ENCODE results near the gene MAS1. TPM values are rescaled to one million over a fixed set of nuclear protein-coding genes. Genes with fewer than 3 reads are reported as not detected.
A peak's percentile ranks its signal among the peaks of the same experiment; 100 is the strongest.
"Not testable (repeated sequence)": the region's sequence is repeated elsewhere in the genome, so short reads cannot be mapped to it uniquely, and the experiment has no call there.

The MAS1 gene
- total and polyA plus RNA-seq, 12 donors, result 0.02 to 0.04 (median 0.02) TPM; not detected in 7

GRCh38 chr6:159860482-159860881 is 30.3 kb upstream of the MAS1 start:
- H3K27me3 ChIP-seq, result peaks cover 0 to 17% (median 0%) of the 10 kb centered on the region in 7 donors
- intact Hi-C loops (cut with DNase I), result loop anchor here (5.0 to 10.0 kb wide), 10 partner anchors 82 to 674 kb away; no protein-coding TSS in a partner anchor

DNA sequence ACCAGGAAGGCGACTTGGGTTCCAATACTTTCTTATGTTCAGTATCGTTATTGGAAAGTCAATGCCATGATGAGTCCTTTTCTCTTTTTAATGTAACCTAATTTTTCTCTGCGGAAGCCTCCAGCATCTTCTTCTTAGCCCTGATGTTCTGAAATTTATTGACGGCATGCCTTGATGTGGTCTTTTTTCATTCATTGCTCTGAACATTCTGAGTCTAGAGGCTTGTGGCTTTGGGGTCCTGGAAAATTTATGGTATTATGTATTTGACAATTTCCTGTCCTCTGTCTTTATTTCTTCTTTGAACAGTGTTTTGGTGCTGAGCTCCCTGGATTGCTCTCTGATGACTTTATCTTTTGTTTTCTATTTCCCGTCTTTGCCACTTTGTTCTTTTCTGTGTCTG is 28.7 kb upstream of the MAS1 start:
- no peak for DNase-seq
- 79 to 84% methylated on average over 5 of the region's 5 CpGs for WGBS, 2 donors
- intact Hi-C loops (cut with DNase I), result loop anchor here (2.0 to 10.0 kb wide), 13 partner anchors 79 to 673 kb away; no protein-coding TSS in a partner anchor

More at GRCh38 chr6:159860482-159860881, 30.3 kb upstream of the MAS1 start:
- Histone ChIP-seq H3K4me3 (no peak overlapping the region), H3K36me3 (no peaks in the 10 kb centered on the region), H3K27ac (no peak overlapping the region), H3K4me1 (no peaks in the 10 kb centered on the region), H3K9me3 (peaks cover 0 to 17% (median 8%) of the 10 kb centered on the region in 11 donors)
- DNase-seq (no peak), ATAC-seq (no peak)
- WGBS, 2 donors, result 97 to 100% methylated on average over 1 of the region's 1 CpG
- TF ChIP-seq, protein P1, sequence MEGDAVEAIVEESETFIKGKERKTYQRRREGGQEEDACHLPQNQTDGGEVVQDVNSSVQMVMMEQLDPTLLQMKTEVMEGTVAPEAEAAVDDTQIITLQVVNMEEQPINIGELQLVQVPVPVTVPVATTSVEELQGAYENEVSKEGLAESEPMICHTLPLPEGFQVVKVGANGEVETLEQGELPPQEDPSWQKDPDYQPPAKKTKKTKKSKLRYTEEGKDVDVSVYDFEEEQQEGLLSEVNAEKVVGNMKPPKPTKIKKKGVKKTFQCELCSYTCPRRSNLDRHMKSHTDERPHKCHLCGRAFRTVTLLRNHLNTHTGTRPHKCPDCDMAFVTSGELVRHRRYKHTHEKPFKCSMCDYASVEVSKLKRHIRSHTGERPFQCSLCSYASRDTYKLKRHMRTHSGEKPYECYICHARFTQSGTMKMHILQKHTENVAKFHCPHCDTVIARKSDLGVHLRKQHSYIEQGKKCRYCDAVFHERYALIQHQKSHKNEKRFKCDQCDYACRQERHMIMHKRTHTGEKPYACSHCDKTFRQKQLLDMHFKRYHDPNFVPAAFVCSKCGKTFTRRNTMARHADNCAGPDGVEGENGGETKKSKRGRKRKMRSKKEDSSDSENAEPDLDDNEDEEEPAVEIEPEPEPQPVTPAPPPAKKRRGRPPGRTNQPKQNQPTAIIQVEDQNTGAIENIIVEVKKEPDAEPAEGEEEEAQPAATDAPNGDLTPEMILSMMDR (IDR thresholded peaks at IDR 0.05), result no peak

GRCh38 chr6:159863341-159863740 is 27.4 kb upstream of the MAS1 start:
- WGBS, 2 donors, result 22 to 23% methylated on average over 5 of the region's 5 CpGs
- DNase-seq, result peak in 1 of 2 donors; percentile 59

More for the DNA sequence above, 28.7 kb upstream of the MAS1 start:
- Histone ChIP-seq H3K4me3 (no peak overlapping the region), H3K4me1 (no peaks in the 10 kb centered on the region), H3K27ac (no peak overlapping the region), H3K27me3 (peaks cover 0 to 17% (median 0%) of the 10 kb centered on the region in 7 donors), H3K9me3 (peaks cover 0 to 12% (median 4%) of the 10 kb centered on the region in 11 donors), H3K36me3 (no peaks in the 10 kb centered on the region)
- TF ChIP-seq, protein P1 (IDR thresholded peaks at IDR 0.05), result no peak
- no peak for ATAC-seq

GRCh38 chr6:159865226-159865920 is 25.4 kb upstream of the MAS1 start:
- H3K27me3 ChIP-seq, result peaks cover 0 to 17% (median 0%) of the 10 kb centered on the region in 7 donors
- ATAC-seq, result no peak
- H3K4me3 ChIP-seq, result no peak overlapping the region
- DNase-seq, result no peak
- no peaks in the 10 kb centered on the region for H3K36me3 ChIP-seq
- 90 to 92% methylated on average over 12 of the region's 12 CpGs for WGBS, 2 donors
- TF ChIP-seq, protein P1 (IDR thresholded peaks at IDR 0.05), result no peak
- peaks cover 0 to 10% (median 0%) of the 10 kb centered on the region in 11 donors for H3K9me3 ChIP-seq
- no peak overlapping the region for H3K27ac ChIP-seq
- intact Hi-C loops (cut with DNase I), result loop anchor here in 9 of 10 donors (5.0 to 10.0 kb wide), 7 partner anchors 72 to 669 kb away; no protein-coding TSS in a partner anchor
- H3K4me1 ChIP-seq, result no peaks in the 10 kb centered on the region

More at GRCh38 chr6:159863341-159863740, 27.4 kb upstream of the MAS1 start:
- not testable (repeated sequence) for H3K36me3 ChIP-seq, H3K4me1 ChIP-seq, H3K27ac ChIP-seq, H3K4me3 ChIP-seq
- ATAC-seq, result peak in 7 of 8 donors; percentile 55 to 76 (median 67)
- peaks cover 0 to 10% (median 0%) of the 10 kb centered on the region in 11 donors for H3K9me3 ChIP-seq
- H3K27me3 ChIP-seq, result peaks cover 0 to 17% (median 0%) of the 10 kb centered on the region in 7 donors
- TF ChIP-seq, protein P1 (IDR thresholded peaks at IDR 0.05), result peak; percentile 21 to 75 (median 57)
- intact Hi-C loops (cut with DNase I), result loop anchor here (1.0 to 10.0 kb wide), 14 partner anchors 77 to 671 kb away; no protein-coding TSS in a partner anchor

Data from heart right ventricle (tissue), 16 donors.